Stimulated activated CD4-positive, alpha-beta T cell treated with anti-CD3 and anti-CD28 coated beads, Interleukin-12 subunit alpha, Interleukin-12 subunit beta, amount 100 ng/mL, for 48 hours (primary cell): ENCODE results near the gene NFATC2.

ENCODE experiments used
- DNase-seq, 3 donors: peaks; one replicate each; pipeline ENCODE4 v3.0.0-alpha.2; 2020; ENCODE audit warnings: low read depth in 2 of 3, low spot score in 1 of 3

Gene NFATC2

DNA sequence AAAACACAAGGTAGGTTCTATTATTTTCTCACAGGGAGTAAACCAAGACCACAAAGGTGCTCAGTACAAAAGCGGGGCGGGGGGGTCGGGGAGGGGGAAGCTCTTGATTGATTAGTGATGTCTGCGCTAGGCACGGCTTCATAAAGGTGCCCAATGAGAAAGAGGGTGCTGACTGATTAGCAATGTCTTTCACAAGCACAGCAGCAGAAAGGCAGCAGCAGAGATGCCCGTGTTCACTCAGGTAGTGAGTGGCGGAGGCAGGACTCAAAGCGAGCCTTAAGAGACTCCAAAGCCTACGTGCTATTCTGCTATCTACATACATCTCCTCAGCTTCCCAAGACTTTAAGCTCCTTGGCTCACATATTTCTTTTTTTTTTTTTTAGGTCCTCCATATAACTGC lies 20.3 kb downstream of the NFATC2 start:
- DNase-seq, result no peak

DNA sequence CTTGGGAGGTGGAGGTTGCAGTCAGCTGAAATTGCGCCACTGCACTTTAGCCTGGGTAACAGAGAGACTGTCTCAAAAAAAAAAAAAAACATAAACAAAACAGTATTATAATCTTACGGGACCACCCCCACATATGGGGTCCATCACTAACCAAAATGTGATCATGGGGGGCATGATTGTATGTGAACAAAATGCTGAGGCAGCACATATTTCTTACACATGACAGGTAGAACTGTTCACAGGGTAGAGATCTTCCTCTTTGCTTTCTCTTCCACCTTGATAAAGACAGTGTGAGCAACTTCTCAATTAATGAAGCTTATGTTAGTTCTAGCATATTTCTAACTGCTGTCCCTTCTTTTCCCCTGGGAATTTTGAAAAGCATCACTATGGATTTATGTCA lies 24.7 kb downstream of the NFATC2 start:
- DNase-seq, result no peak

DNA sequence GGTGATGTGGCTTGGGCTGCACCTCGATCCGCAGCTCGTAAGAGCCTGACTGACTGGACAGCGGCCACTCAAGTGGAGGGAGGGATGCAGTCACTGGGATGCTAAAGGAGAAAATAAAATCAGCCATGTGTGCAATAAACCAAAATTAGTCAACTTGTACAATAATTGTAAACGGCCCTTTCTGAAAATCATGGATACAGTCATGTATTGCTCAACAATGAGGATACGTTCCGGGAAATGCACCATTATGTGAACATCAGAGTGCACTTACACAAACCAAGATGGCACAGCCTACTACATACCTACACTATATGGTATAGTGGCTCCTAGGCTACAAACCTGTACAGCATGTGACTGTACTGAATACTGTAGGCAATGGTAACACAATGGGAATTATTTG lies 25.7 kb downstream of the NFATC2 start:
- DNase-seq, result no peak

DNA sequence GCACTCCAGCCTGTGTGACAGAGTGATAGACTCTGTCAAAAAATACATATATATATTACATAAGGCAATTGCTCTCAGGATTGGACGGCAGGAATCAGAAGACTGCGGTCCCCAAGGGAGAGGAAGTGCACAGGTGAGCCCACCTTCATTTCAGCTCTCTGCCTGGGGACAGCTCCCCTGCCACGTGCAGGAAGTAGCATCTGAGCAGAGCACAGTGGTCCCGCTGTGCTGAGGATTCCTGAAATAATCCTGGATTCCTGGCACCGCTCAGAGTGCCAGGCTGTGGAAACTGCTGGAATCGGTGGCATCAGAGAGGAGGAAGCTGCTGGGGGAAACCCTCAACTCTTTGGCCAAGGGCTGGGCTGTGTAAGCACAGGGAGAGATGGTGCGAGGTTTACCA lies 27.7 kb downstream of the NFATC2 start:
- DNase-seq, result no peak

DNA sequence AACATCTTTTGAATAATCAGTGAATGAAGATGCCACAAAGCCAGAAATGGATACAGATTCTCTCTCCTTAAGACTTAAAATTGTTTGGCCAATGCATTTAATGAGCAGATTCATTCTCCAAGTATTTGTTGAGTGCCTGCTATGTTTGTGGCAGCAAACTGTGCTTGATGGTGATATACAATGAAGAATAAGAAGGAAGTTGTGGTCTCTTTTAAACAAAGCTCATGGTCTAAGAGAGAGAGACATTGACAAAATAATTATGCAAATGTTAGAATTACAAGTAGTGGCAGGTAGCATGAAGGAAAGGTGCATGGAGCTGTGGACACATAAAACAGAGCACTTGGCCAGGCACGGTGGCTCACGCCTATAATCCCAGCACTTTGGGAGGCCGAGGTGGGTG lies 28.3 kb downstream of the NFATC2 start:
- DNase-seq, result no peak

DNA sequence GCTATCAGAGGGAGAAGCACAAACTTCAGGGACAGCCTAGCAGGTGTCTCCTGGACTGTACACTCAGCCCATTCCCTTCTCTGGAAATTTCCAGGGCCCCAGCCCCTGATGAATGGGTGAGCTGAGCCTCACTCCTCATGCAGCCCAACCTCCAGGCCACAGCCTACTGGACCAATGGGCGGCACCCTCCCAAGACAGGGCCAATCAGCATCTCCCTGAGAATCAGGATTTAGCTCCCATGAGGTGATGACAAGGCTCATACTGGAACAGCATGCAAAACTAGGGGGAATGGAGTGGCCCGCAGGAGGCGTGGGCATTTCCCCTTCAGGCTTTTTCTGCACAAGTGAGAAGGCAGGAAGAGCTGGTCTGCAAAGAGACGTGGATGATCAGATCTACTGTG lies 29.0 kb downstream of the NFATC2 start:
- DNase-seq, result no peak

DNA sequence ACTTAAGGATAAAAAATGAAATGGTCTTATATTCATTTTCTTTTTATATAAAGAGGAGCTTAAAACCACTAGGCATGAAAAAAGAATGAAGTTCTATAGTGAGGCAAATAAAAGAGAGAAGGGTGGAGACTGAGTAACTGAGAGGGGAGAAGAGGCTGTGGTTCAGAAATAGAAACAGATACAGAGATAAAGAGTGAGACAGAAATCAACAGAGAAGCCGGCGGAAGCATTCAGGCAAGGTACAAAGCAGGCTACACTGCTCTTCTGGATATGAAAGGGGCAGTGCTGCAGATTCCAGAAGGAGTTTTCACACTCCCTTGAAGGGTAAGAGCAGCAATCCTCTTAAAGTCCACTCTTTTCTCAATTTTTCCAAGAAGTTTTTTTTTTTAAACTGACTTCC lies 29.9 kb downstream of the NFATC2 start:
- no peak for DNase-seq

DNA sequence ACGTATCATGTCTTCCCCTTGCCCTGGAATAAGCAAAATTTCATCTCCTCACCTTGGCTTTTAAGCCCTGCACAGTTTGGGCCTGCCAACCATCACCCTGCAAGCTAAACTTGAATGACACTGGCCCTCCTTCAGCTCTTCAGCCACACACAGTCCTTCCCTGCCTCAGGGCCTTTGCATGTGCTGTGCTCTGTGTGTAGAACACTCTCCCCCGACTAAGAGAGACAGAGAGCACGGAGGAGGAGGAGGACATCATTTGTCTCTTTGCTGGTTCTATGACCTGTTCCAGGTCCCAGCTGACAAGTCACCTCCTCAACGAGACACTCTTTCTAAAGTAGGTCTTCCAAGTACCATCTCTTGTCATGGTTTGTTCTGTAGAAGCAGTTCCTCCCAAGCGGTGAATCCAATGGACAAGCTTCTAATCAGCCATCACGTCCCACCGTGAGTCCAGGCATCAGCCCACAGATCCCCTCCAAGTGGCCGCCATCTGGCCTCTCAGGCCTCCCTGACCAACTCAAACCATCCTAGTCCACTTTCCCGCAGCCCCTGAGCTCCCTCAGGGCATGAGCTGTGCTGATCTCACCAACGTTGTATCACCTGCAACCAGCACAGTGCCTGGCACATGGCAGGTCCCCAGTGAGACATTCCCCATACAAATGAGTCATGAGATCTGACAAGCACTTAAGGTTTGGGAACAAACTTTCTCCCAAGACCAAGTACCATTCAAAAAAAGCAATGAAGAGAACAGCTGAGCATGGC lies 30.5 kb downstream of the NFATC2 start:
- no peak for DNase-seq

DNA sequence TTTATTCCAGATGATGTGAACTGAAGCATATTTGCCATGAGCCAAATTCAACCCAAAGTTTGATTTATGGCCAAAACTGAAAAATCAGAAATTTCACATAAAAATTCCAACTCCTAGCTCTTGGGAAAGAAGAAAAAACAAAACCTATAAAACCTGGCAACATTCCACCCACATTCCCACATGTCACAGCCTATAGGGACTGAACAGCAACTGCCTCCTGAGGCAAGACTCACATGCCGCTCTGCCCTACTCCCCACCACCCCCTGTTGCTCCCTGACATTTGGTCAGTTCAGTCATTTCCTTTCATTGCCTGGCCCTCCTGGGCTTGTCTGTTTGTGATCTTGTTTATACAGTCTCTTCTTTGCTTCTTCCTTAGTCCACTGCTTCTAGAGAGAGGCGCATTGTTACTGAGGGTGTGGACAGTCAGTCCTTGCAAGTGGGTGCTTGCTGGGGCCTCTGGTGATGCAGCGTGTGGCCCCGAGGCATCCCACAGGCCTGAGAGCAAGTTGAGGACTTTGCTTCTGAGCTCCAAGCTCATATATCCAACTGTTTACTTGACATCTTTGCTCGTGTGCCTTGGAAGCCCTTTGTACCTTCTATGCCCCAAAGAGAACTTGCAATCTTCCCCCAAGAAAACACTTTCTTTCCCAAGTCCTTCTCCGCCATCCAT lies 31.4 kb downstream of the NFATC2 start:
- no peak for DNase-seq

DNA sequence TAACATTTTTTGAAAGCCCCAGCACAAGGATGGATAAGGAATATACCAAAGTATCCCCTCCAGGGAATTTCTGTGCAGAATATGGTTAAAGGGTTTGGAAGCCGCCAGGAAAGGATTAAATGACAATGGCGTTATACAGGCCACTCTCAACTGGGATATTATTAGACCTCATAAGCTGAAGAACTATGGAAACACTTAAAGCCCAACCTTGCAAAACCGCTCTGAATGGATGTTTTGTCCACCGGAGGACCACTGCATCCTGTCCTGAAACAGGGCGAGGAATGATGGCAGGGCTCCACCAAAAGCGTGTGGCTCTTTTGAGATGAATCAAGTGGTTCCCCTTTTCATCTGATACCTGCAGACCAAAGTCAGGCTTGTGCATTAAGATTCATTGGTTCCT lies 32.4 kb downstream of the NFATC2 start:
- DNase-seq, result no peak

DNA sequence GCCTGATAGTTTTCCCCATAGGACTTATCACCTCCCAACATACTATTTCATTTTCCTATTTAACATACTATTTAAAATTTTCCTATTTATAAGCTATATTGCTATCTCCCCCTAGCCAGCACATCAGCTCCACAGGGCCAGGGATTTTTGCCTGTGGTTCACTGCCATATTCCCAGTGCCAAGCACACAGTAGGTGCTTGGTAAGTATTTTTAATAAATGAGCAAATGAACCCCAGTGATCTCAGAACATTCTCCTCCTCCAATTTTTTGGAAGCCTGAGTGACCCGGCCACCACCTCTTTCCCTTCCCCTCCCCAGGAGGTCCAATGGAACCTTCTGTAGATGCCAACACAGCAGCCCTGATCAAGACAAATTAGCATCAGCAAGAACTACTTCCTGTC lies 33.3 kb downstream of the NFATC2 start:
- DNase-seq, result no peak

DNA sequence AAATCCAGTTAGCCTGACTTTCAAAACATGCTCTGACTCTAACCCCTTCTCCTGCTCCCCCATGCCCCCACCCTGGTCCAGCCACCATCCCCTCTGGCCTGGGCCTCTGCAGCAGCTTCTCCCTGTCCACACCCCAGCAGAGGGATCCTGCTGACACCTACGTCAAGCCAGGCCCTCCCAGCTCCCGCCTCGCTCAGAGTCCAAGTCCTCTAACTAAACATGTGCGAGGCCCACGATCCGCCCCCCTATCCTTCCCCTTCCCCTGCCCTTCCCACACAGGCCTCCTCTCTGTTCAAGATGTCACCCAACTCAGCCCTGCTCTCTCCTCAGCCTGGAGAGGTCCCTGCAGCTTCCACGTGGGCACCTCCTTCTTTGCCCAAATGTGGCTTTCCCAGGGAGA lies 33.7 kb downstream of the NFATC2 start:
- no peak for DNase-seq

DNA sequence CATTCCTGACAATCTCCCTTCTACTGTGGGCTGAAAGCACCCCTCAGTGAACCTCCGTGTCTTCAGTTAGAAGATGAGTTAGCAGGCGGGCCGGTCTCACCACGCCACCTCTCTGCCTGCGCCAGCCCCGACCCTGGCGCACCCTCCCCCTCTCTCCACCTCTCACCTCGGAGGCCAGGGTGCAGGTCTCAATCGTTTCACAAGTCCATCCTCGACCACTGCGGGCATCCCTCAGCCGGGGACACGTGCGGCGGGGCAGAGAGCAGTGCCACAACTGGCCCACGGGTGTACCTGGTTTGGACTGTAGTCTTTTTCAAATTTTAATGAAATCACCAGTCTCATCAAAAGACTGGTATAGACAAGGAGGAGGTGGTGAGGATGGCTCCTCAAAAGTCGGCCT lies 34.4 kb downstream of the NFATC2 start:
- DNase-seq, result no peak

DNA sequence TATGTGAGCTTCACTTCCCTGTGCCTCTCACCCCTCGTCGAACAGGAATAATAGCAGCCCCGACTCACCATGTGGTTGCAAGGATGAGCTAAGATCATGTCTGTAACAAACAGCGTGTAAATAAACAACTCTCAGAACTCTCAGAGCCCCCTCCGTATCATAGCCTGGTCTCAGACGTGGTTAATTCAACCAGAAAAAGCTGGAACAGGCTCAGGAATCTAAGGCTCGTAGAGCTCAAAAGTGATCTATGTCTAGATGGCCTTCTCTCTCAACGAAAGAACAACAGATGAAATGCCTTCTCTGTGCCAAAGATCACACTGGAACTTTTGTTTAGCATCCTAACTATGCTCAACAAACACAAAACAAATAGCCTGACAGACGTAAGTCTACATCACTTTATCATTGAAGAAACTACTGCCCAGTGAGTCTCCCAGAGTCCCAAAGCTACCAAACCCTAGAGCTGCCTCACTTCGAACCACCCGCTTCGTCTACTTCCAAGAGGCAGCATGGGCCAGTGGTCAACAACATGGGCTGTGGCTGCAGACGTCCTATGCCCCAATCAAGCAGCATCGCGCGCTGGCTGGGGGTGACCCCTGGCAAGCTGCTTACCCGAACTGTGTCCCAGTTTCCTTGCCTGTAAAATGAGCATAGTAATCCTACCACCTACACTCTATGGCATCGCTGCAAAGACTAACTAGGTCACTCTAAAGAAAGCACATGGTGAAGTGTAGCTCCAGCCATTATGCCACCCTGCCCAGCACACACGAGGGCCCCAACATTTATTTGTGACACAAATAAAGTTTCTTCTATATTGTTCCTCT lies 35.1 kb downstream of the NFATC2 start:
- DNase-seq, result no peak

DNA sequence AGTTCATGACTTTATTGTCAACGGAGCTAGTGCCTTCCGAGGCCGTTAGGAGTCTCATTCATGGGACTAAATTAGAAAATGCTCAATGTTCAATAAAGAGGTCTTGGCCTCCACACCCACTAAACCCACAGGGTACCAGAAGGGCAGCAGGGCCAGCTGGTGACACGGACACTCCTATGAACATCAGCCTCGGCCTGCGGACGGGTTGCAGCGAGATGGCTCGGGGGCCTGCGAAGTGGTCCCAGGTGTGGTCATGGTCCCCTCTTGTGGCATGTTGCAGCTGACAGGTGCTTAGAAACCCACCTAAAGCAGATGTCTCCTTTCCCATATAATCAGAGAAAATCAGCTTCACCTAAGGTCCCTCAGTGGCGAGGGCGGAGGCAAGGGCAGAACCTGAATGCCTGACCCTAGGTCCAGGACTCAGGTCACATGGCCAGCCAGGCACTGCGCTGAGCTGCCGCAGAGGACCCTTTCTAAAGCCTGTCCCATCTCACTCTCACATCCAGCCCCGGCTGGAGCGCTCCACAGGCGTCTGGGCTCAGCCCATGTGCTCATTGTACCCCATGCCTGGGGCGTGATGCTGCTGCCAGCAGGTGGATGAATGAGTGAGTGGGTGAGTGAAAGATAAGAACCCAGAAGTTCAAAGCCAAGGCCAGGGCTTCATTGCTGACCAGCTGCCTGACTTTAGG lies 35.8 kb downstream of the NFATC2 start:
- no peak for DNase-seq

DNA sequence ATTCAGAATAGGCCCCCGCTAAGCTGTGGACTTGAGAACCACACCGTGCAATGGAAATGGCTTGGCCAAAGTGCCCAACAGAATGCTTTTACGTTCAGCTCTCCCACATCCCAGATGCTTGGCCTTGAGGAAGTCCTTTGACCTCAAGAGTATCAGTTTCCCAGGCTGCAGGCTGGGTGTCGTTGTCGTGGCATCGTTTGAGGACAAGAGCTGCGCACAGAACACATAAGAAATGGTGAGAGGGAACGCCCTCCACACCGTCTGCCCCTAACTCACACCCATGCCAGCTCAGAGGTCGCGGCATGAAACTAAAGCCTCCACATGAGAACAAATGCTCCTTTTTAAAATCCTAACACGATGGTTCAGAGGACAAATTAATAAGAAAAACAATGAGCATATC lies 37.0 kb downstream of the NFATC2 start:
- DNase-seq, result no peak

DNA sequence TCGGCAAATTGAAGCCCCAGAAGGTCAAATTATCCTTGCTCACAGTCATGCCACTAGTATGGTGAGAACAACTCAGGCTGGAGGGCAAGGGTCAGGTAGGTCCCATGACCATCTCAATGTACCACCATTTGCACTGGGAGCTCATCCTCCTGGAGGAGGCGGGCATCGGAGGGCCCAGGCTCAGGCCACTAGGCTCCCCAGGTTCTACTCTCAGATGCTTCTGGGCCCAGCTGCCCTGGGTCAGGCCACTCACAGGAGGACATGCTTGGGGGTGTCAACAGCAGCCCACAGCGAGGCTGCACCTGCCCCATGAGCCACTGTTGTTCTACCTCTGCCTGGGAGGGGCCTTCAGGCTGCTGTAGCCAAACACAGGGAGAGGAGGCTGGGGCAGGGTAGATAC lies 39.1 kb downstream of the NFATC2 start:
- no peak for DNase-seq

DNA sequence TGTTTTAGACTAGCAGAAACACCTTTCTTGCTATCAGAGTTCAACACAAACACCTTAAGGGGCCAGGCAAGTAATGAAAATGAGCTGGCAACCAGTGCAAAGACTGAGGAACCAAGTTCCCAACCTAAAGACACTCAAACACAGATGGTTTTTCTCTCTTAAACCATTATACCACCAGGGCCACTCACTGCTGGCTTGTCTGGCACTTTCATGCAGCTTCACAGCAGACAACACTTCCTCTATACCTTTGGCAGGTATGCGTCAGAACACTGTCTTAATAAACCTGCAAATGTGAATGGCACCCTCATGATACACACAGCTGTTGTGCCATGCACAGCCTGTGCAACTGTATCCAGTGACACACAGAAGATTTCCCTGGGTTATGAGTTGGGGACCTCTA lies 41.6 kb downstream of the NFATC2 start:
- no peak for DNase-seq

DNA sequence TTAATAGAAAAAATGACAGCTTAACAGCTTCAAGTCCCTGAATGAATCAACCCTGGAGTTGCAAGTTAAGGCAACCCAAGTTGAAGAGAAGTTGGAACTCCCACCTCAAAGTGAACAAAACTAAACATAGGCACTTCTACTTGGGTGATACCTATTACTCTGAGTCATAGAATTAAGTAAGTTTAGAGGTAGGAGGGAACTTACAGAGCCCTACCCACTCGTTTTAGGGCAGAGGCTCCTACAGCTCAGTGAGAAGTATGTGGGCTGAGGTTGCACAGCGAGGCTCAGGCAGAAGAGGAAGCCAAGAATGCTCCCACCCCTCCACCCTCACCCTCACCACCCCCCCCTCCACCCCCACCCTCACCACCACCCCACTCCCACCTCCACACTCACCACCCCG lies 42.2 kb downstream of the NFATC2 start:
- no peak for DNase-seq

DNA sequence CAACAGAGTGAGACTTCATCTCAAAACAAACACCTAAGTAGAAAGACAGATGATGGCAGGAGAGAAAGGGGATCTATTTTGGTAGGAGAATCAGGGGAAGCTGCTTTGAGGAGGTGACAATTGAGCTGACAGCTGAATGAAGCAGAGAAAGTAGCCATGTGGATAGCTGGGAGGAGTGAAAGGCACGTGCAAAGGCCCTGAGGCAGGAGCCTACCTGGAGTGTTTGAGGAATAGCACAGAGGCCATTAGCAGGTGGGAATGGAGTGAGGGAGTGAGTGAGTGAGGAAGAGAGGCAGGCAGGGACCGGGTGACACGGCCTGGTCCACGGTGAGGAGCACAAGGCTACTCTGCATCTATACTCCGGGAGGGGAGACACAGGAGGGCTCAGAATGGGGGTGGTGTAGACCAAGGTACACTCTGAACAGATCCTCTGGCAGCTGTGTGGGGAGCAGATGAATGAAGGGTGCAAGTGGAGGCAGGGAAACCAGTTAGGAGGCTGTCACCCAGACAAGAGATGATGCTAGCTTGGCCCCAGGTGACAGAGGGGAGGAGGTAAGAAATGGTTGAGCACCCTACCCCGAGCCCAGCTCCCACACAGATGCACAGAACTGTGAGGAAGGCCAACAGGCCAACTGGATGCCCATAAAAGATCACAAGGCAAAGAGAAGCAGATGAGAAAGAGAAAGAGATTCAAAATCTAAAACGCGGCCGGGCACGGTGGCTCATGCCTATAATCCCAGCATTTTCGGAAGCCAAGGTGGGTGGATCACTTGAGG lies 43.6 kb downstream of the NFATC2 start:
- DNase-seq, result no peak
